ENCODE data around the gene DSCAM.

DSCAM gene

GRCh38 chr21:39972976-39973770, 873.8 kb downstream of the DSCAM start:
- TF ChIP-seq REST (IDR thresholded peaks at IDR 0.05; ENCODE audit: insufficient read depth in 1 of 2, low read depth in 2 of 2, low read length in 2 of 2): no peak
- TF ChIP-seq FOXP2 (optimal IDR thresholded peaks at IDR 0.05; ENCODE audit: borderline replicate concordance, extremely low read depth, extremely low read length, insufficient read depth): no peak
- TF ChIP-seq TAF1 (IDR thresholded peaks at IDR 0.05; ENCODE audit: borderline replicate concordance, insufficient read depth, low read length): no peak

DNA sequence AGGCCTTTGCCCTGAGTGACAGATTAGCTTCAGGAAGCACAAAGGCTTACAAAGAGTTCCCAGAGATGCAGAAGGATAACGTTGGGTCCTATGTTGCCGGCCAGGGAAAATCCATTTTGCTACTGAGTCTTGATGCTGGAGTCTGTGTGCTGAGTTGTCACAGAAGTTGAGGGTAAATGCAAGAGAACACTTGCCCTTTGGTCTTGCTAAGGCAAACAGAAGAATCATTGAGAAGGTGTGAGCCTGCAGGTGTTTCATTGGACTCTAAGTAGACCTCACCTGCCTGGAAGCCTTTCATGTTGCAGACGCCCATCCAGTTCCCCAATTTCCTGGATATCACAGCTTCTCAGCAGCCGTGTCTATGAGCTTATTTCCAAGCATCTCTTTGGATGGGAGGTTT, 874.5 kb downstream of the DSCAM start:
- no peak for TF ChIP-seq TAF1 (IDR thresholded peaks at IDR 0.05; ENCODE audit: borderline replicate concordance, insufficient read depth, low read length)
- TF ChIP-seq FOXP2 (optimal IDR thresholded peaks at IDR 0.05; ENCODE audit: borderline replicate concordance, extremely low read depth, extremely low read length, insufficient read depth): no peak
- no peak for TF ChIP-seq SIN3A (IDR thresholded peaks at IDR 0.05; ENCODE audit: borderline replicate concordance, insufficient read depth, low read length)
- no peak for TF ChIP-seq REST (IDR thresholded peaks at IDR 0.05; ENCODE audit: insufficient read depth in 1 of 2, low read depth in 2 of 2, low read length in 2 of 2)
- TF ChIP-seq POLR2AphosphoS5 (IDR thresholded peaks at IDR 0.05; ENCODE audit: low read depth, low read length): no peak

GRCh38 chr21:39971956-39972355, 875.0 kb downstream of the DSCAM start:
- TF ChIP-seq FOXP2 (optimal IDR thresholded peaks at IDR 0.05; ENCODE audit: borderline replicate concordance, extremely low read depth, extremely low read length, insufficient read depth): no peak
- TF ChIP-seq REST (IDR thresholded peaks at IDR 0.05; ENCODE audit: insufficient read depth in 1 of 2, low read depth in 2 of 2, low read length in 2 of 2): no peak
- TF ChIP-seq POLR2AphosphoS5 (IDR thresholded peaks at IDR 0.05; ENCODE audit: low read depth, low read length): no peak
- no peak for TF ChIP-seq SIN3A (IDR thresholded peaks at IDR 0.05; ENCODE audit: borderline replicate concordance, insufficient read depth, low read length)
- TF ChIP-seq TAF1 (IDR thresholded peaks at IDR 0.05; ENCODE audit: borderline replicate concordance, insufficient read depth, low read length): no peak

GRCh38 chr21:39969691-39970364, 877.1 kb downstream of the DSCAM start:
- TF ChIP-seq SIN3A (IDR thresholded peaks at IDR 0.05; ENCODE audit: borderline replicate concordance, insufficient read depth, low read length): no peak
- no peak for TF ChIP-seq FOXP2 (optimal IDR thresholded peaks at IDR 0.05; ENCODE audit: borderline replicate concordance, extremely low read depth, extremely low read length, insufficient read depth)
- TF ChIP-seq TAF1 (IDR thresholded peaks at IDR 0.05; ENCODE audit: borderline replicate concordance, insufficient read depth, low read length): no peak

- no peak for TF ChIP-seq FOXP2 (optimal IDR thresholded peaks at IDR 0.05; ENCODE audit: borderline replicate concordance, extremely low read depth, extremely low read length, insufficient read depth)
- TF ChIP-seq SIN3A (IDR thresholded peaks at IDR 0.05; ENCODE audit: borderline replicate concordance, insufficient read depth, low read length): no peak
- TF ChIP-seq POLR2AphosphoS5 (IDR thresholded peaks at IDR 0.05; ENCODE audit: low read depth, low read length): no peak
- no peak for TF ChIP-seq TAF1 (IDR thresholded peaks at IDR 0.05; ENCODE audit: borderline replicate concordance, insufficient read depth, low read length)
- no peak for TF ChIP-seq REST (IDR thresholded peaks at IDR 0.05; ENCODE audit: insufficient read depth in 1 of 2, low read depth in 2 of 2, low read length in 2 of 2)
Observed at GRCh38 chr21:39968010-39968409, 878.9 kb downstream of the DSCAM start.

Measured in PFSK-1 (cell line).